ENCODE measurements around the gene CLK3.

Gene CLK3

DNA sequence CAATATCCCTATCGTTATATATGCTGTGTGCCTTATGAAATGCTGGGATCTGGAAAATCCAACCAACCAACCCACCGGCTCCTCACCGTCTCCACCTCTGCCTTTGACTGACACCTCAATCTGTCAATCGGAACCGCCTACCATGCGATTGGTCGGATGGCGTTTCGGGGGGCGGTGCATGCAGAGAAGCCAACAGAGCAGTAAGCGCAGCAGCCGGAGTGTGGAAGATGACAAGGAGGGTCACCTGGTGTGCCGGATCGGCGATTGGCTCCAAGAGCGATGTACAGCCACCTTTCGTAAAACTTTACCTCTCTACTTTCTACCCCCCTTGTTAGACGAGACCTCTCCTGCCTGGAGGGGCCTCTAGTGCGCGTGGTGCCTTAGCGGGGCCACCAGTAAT lies 6.3 kb downstream of the CLK3 start:
- no peak for TF ChIP-seq ZNF621 (tag by site-specific recombination; IDR thresholded peaks at IDR 0.05)
- peak; percentile 38 for TF ChIP-seq SP2 (tag by site-specific recombination; IDR thresholded peaks at IDR 0.05)
- POLR2A ChIA-PET: interaction anchor here (0.9 to 1.1 kb wide), 2 partner anchors 81 kb away, joined by 3 read pairs; partner anchors contain the start of gene ARID3B

DNA sequence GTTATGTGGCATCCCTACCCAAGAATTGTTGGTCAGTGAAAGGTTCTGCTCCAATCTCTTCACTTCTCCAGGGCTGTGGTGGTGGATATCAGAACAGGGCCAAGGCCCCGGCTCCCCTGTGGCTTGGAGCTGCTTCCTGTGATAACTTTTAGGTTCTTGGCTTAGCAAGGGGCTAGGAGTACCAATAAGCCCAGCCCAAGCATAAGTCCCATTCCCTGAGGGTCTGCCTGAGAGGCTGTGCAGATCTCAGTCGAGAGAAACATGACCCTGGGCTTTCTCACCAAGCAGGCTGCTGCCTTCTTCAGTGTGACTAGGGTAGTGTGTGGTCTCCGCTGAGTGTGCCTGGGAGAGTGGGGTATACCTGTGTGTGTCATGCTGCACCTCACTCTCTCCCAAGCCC lies 7.1 kb downstream of the CLK3 start:
- CTCF ChIA-PET: interaction anchor here (0.5 to 12.8 kb wide), 9 partner anchors 11 to 581 kb away, joined by 3 to 220 read pairs (median 5); partner anchors contain the start of gene ARID3B
- no peak overlapping the region for H3K4me3 ChIP-seq (ENCODE audit: low read depth, low read length)

More for the DNA sequence above, 6.3 kb downstream of the CLK3 start:
- Histone ChIP-seq H3K9me3 (ENCODE audit: control insufficient read depth, insufficient read depth, low read depth, low read length) (no peaks in the 10 kb centered on the region), H3K4me1 (ENCODE audit: control insufficient read depth, insufficient read depth, low read length) (peaks cover 5% of the 10 kb centered on the region), H3K36me3 (ENCODE audit: control insufficient read depth in 2 of 2, insufficient read depth in 1 of 2, low read length in 2 of 2) (peaks cover 45 to 99% of the 10 kb centered on the region in 2 experiments), H3K27ac (ENCODE audit: extremely low read depth, low read depth, low read length) (no peak overlapping the region), H3K4me3 (ENCODE audit: low read depth, low read length) (no peak overlapping the region)
- CTCF ChIA-PET: interaction anchor here (0.5 to 12.8 kb wide), 23 partner anchors 11 to 249 kb away, joined by 3 to 220 read pairs (median 4); partner anchors contain the start of gene ARID3B

DNA sequence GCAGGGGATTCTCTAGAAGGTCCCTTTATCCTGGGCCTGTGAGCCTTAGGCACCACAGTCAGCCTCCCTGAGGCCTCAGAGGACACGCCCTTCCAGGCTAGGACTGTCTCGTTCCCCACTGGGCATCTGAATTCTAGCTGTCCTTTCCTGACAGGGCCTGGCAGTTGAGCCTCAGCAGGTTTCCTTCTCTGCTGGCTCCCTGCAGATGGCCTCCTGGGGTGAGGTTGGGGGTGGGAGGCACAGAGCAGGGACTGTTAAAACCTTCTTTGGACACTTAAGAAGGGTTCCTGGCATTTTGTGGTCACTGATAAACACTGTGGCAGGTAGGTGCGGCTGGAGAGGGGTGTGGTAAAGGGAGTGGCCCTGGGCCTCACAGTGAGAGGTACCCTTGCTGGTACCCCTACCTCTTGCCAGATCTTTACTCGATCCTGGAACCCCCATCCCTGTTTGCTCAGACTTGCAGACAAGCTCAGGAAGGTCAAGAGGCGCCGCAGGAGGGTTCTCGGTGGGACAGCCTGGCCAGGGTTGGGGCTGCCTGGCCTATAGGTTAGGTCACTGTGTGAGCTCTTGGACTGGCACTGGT lies 8.5 kb downstream of the CLK3 start:
- ChIA-PET POLR2A (interaction anchor here (1.4 to 1.9 kb wide), 3 partner anchors 11 to 145 kb away, joined by 6 to 7 read pairs (median 6); no protein-coding TSS in a partner anchor), CTCF (interaction anchor here (1.1 to 12.8 kb wide), 3 partner anchors 8 to 146 kb away, joined by 4 to 220 read pairs (median 120); partner anchors contain the start of gene CLK3)
- TF ChIP-seq ZBTB7A (tag by site-specific recombination; IDR thresholded peaks at IDR 0.05; ENCODE audit: low read depth) (no peak), KLF1 (tag by site-specific recombination; IDR thresholded peaks at IDR 0.05) (peak; percentile 94), ZIC2 (tag by site-specific recombination; IDR thresholded peaks at IDR 0.05) (peak; percentile 96)
- Histone ChIP-seq H3K36me3 (ENCODE audit: control insufficient read depth in 2 of 2, insufficient read depth in 1 of 2, low read length in 2 of 2) (peaks cover 58 to 100% of the 10 kb centered on the region in 2 experiments), H3K27ac (ENCODE audit: extremely low read depth, low read depth, low read length) (peak overlapping the region; percentile 26; the same call in 1 of the 2 replicates), H3K4me1 (ENCODE audit: control insufficient read depth, insufficient read depth, low read length) (no peaks in the 10 kb centered on the region), H3K4me3 (ENCODE audit: low read depth, low read length) (no peak overlapping the region), H3K9me3 (ENCODE audit: control insufficient read depth, insufficient read depth, low read depth, low read length) (no peaks in the 10 kb centered on the region)

More for the DNA sequence above, 7.1 kb downstream of the CLK3 start:
- POLR2A ChIA-PET: interaction anchor here (1.1 kb wide), 1 partner anchor 82 kb away, joined by 3 read pairs; the partner anchor contains the start of gene ARID3B
- TF ChIP-seq, protein P1, sequence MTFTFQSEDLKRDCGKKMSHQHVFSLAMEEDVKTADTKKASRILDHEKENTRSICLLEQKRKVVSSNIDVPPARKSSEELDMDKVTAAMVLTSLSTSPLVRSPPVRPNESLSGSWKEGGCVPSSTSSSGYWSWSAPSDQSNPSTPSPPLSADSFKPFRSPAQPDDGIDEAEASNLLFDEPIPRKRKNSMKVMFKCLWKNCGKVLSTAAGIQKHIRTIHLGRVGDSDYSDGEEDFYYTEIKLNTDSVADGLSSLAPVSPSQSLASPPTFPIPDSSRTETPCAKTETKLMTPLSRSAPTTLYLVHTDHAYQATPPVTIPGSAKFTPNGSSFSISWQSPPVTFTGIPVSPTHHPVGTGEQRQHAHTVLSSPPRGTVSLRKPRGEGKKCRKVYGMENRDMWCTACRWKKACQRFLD (tag by site-specific recombination; IDR thresholded peaks at IDR 0.05): no peak
- TF ChIP-seq ZNF404 (tag by site-specific recombination; IDR thresholded peaks at IDR 0.05): no peak
- no peak for TF ChIP-seq ZBTB21 (tag by site-specific recombination; IDR thresholded peaks at IDR 0.05)
- no peak for TF ChIP-seq ZNF792 (tag by site-specific recombination; IDR thresholded peaks at IDR 0.05)
- no peak for TF ChIP-seq ZNF214 (tag by site-specific recombination; IDR thresholded peaks at IDR 0.05; ENCODE audit: borderline replicate concordance)
- no peak for TF ChIP-seq ZNF623 (tag by site-specific recombination; IDR thresholded peaks at IDR 0.05)
- no peak for TF ChIP-seq ZNF560 (tag by site-specific recombination; IDR thresholded peaks at IDR 0.05; ENCODE audit: borderline replicate concordance)
- no peak for TF ChIP-seq ZNF221 (tag by site-specific recombination; IDR thresholded peaks at IDR 0.05; ENCODE audit: borderline replicate concordance)
- no peak for TF ChIP-seq SALL2 (tag by site-specific recombination; IDR thresholded peaks at IDR 0.05; ENCODE audit: borderline replicate concordance)
- TF ChIP-seq ZNF394 (tag by site-specific recombination; IDR thresholded peaks at IDR 0.05; ENCODE audit: borderline replicate concordance): no peak
- TF ChIP-seq, protein P2, sequence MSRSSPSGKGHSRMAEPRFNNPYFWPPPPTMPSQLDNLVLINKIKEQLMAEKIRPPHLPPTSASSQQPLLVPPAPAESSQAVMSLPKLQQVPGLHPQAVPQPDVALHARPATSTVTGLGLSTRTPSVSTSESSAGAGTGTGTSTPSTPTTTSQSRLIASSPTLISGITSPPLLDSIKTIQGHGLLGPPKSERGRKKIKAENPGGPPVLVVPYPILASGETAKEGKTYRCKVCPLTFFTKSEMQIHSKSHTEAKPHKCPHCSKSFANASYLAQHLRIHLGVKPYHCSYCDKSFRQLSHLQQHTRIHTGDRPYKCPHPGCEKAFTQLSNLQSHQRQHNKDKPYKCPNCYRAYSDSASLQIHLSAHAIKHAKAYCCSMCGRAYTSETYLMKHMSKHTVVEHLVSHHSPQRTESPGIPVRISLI (tag by site-specific recombination; IDR thresholded peaks at IDR 0.05): no peak
- TF ChIP-seq, protein P3, sequence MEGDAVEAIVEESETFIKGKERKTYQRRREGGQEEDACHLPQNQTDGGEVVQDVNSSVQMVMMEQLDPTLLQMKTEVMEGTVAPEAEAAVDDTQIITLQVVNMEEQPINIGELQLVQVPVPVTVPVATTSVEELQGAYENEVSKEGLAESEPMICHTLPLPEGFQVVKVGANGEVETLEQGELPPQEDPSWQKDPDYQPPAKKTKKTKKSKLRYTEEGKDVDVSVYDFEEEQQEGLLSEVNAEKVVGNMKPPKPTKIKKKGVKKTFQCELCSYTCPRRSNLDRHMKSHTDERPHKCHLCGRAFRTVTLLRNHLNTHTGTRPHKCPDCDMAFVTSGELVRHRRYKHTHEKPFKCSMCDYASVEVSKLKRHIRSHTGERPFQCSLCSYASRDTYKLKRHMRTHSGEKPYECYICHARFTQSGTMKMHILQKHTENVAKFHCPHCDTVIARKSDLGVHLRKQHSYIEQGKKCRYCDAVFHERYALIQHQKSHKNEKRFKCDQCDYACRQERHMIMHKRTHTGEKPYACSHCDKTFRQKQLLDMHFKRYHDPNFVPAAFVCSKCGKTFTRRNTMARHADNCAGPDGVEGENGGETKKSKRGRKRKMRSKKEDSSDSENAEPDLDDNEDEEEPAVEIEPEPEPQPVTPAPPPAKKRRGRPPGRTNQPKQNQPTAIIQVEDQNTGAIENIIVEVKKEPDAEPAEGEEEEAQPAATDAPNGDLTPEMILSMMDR (tag by site-specific recombination; IDR thresholded peaks at IDR 0.05): no peak
- no peak for TF ChIP-seq KLF8 (tag by site-specific recombination; IDR thresholded peaks at IDR 0.05)
- no peak for TF ChIP-seq ZNF239 (tag by site-specific recombination; IDR thresholded peaks at IDR 0.05)
- no peak for TF ChIP-seq ZFHX2 (tag by site-specific recombination; conservative IDR thresholded peaks at IDR 0.05)
- H3K36me3 ChIP-seq (ENCODE audit: control insufficient read depth in 2 of 2, insufficient read depth in 1 of 2, low read length in 2 of 2): peaks cover 49 to 100% of the 10 kb centered on the region in 2 experiments
- H3K4me1 ChIP-seq (ENCODE audit: control insufficient read depth, insufficient read depth, low read length): no peaks in the 10 kb centered on the region
- H3K27ac ChIP-seq (ENCODE audit: extremely low read depth, low read depth, low read length): no peak overlapping the region
- H3K9me3 ChIP-seq (ENCODE audit: control insufficient read depth, insufficient read depth, low read depth, low read length): no peaks in the 10 kb centered on the region

All from HEK293 (cell line).